Left renal pelvis (tissue), 4 donors: ENCODE data around the gene FBXO34. TPM values are rescaled to one million over a fixed set of nuclear protein-coding genes. Genes with fewer than 3 reads are reported as not detected.

Source experiments
- polyA plus RNA-seq, 4 donors: library from polyadenylated mRNA; unstranded; fragments of 120-200 nt; gene quantifications; one replicate each; pipeline ENCODE4 v1.2.1, GENCODE V29; 2013; ENCODE audit not compliant: insufficient read length in 4 of 4

FBXO34 gene
- polyA plus RNA-seq, 4 donors = 24.9 to 42.0 (median 36.6) TPM

Other genes starting within 250 kb of the FBXO34 start
- gene WDHD1, start 244.3 kb upstream of the FBXO34 start, polyA plus RNA-seq = 10 to 100 TPM; 13.0 to 19.9 (median 18.6) TPM
- 10 to 100 TPM; 14.6 to 21.8 (median 19.8) TPM for gene SOCS4, start 244.2 kb upstream of the FBXO34 start, polyA plus RNA-seq
- 100 to 1,000 TPM in 3 of 4 donors, 10 to 100 TPM in 1; 75.6 to 109 (median 106) TPM for gene MAPK1IP1L, start 219.8 kb upstream of the FBXO34 start, polyA plus RNA-seq
- 10 to 100 TPM; 21.0 to 66.4 (median 28.4) TPM for gene LGALS3, start 142.2 kb upstream of the FBXO34 start, polyA plus RNA-seq
- 10 to 100 TPM; 28.7 to 35.3 (median 29.9) TPM for gene DLGAP5, start 79.8 kb upstream of the FBXO34 start, polyA plus RNA-seq
- 10 to 100 TPM; 19.4 to 23.0 (median 20.8) TPM for gene ATG14, start 140.4 kb downstream of the FBXO34 start, polyA plus RNA-seq
- under 1 TPM in 2 of 4 donors, not detected in 2; 0.10 to 0.11 TPM for gene TBPL2, start 169.2 kb downstream of the FBXO34 start, polyA plus RNA-seq